ENCODE measurements around the gene HNRNPK. TPM values are rescaled to one million over a fixed set of nuclear protein-coding genes. Genes with fewer than 3 reads are reported as not detected.

Gene HNRNPK
- total RNA-seq, 2 donors from 2014 or later: 273 to 345 TPM

- H3K36me3 ChIP-seq: peaks cover 16% of the 10 kb centered on the region
- no peak for TF ChIP-seq CTCF (IDR thresholded peaks at IDR 0.05)
- H3K27ac ChIP-seq: peak overlapping the region; percentile 99 to 100
- H3K4me3 ChIP-seq: peak overlapping the region; percentile 93 to 100
- H3K9me3 ChIP-seq: no peaks in the 10 kb centered on the region
- no peak for DNase-seq (ENCODE audit: low spot score)
- H3K4me1 ChIP-seq: peaks cover 0 to 29% of the 10 kb centered on the region in 2 donors
- no peaks in the 10 kb centered on the region for H3K27me3 ChIP-seq
These were observed 1.3 kb upstream of the HNRNPK start for GRCh38 chr9:83981126-83981871.

GRCh38 chr9:83980395-83981125 lies 545 bp upstream of the HNRNPK start, which contains the start of gene RMI1:
TSS of gene RMI1 (plus strand) at chr9:83980805. CDS start at chr9:84000987, 20,182 bp downstream.
- Histone ChIP-seq H3K36me3 (peaks cover 24% of the 10 kb centered on the region), H3K27me3 (no peaks in the 10 kb centered on the region), H3K4me3 (peak within 1 kb of the TSS; percentile 93 to 100), H3K9me3 (no peaks in the 10 kb centered on the region), H3K4me1 (peaks cover 0 to 32% of the 10 kb centered on the region in 2 donors), H3K27ac (peak within 1 kb of the TSS; percentile 99 to 100)
- peak; percentile 99 for DNase-seq (ENCODE audit: low spot score)
- peak in 1 of 2 donors; percentile 53 for TF ChIP-seq CTCF (IDR thresholded peaks at IDR 0.05)

- Histone ChIP-seq H3K9me3 (no peaks in the 10 kb centered on the region), H3K4me3 (peak overlapping the region; percentile 93 to 100), H3K36me3 (peaks cover 37% of the 10 kb centered on the region), H3K27me3 (no peaks in the 10 kb centered on the region), H3K4me1 (peaks cover 0 to 43% of the 10 kb centered on the region in 2 donors), H3K27ac (peak overlapping the region; percentile 99 to 100)
- TF ChIP-seq CTCF (IDR thresholded peaks at IDR 0.05): no peak
- DNase-seq (ENCODE audit: low spot score): peak; percentile 81
These were observed 813 bp downstream of the HNRNPK start for GRCh38 chr9:83978992-83979811.

GRCh38 chr9:83977196-83977595 lies 2.8 kb downstream of the HNRNPK start:
- Histone ChIP-seq H3K36me3 (peaks cover 57% of the 10 kb centered on the region), H3K4me3 (peak overlapping the region in 1 of 2 donors; percentile 93), H3K4me1 (peaks cover 0 to 43% of the 10 kb centered on the region in 2 donors), H3K27ac (no peak overlapping the region), H3K27me3 (no peaks in the 10 kb centered on the region), H3K9me3 (no peaks in the 10 kb centered on the region)
- no peak for DNase-seq (ENCODE audit: low spot score)
- no peak for TF ChIP-seq CTCF (IDR thresholded peaks at IDR 0.05)

- Histone ChIP-seq H3K4me3 (no peak overlapping the region), H3K27ac (no peak overlapping the region), H3K4me1 (peaks cover 0 to 37% of the 10 kb centered on the region in 2 donors), H3K27me3 (no peaks in the 10 kb centered on the region), H3K9me3 (no peaks in the 10 kb centered on the region), H3K36me3 (peaks cover 66% of the 10 kb centered on the region)
- TF ChIP-seq CTCF (IDR thresholded peaks at IDR 0.05): no peak
- DNase-seq (ENCODE audit: low spot score): no peak
These were observed 3.6 kb downstream of the HNRNPK start for GRCh38 chr9:83976372-83976771.
